GM13976 (cell line): ENCODE data around the gene FNDC3B.

ENCODE experiments used
- DNase-seq: peaks from one replicate; pipeline ENCODE4 v3.0.0; 2012; ENCODE audit warnings: low spot score
- CTCF ChIP-seq: IDR thresholded peaks from 2 replicates; pipeline ENCODE4 v1.5.1; 2012; ENCODE audit warnings: borderline replicate concordance, mild to moderate bottlenecking; ENCODE audit not compliant: insufficient read depth; ENCODE audit errors: extremely low read depth, missing control alignments, control extremely low read depth
- in situ Hi-C: fragments of 300-500 bp; cut with MboI; formaldehyde crosslinking; loops from one replicate; pipeline ENCODE4 v1.12.0; 2022; ENCODE audit warnings: low sequenced_read_pairs, mixed read lengths, inconsistent platforms; ENCODE audit not compliant: unreplicated experiment

FNDC3B gene

GRCh38 chr3:172213904-172214303, 174.5 kb downstream of the FNDC3B start:
- in situ Hi-C loops, result no loop called here
- TF ChIP-seq CTCF, result no peak
- no peak for DNase-seq

- DNase-seq, result no peak
- TF ChIP-seq CTCF, result no peak
- in situ Hi-C loops, result no loop called here
These were observed 176.9 kb downstream of the FNDC3B start for GRCh38 chr3:172216267-172216666.

GRCh38 chr3:172216911-172217310, 177.5 kb downstream of the FNDC3B start:
- TF ChIP-seq CTCF, result no peak
- in situ Hi-C loops, result no loop called here
- DNase-seq, result no peak

GRCh38 chr3:172217877-172218276, 178.5 kb downstream of the FNDC3B start:
- TF ChIP-seq CTCF, result no peak
- in situ Hi-C loops, result no loop called here
- no peak for DNase-seq

GRCh38 chr3:172218350-172219323, 179.3 kb downstream of the FNDC3B start:
- TF ChIP-seq CTCF, result no peak
- in situ Hi-C loops, result no loop called here
- no peak for DNase-seq

GRCh38 chr3:172219750-172220149, 180.4 kb downstream of the FNDC3B start:
- TF ChIP-seq CTCF, result no peak
- in situ Hi-C loops, result no loop called here
- no peak for DNase-seq
